Stomach (tissue), 4 donors: ENCODE measurements around the gene LILRA1.
"Not testable (repeated sequence)": the region's sequence is repeated elsewhere in the genome, so short reads cannot be mapped to it uniquely, and the experiment has no call there.

Experiments
- POLR2AphosphoS5 ChIP-seq, 3 donors: sonication (generic); formaldehyde crosslinking; IDR thresholded peaks; one replicate each; pipeline ENCODE4 v1.6.1; 2016; ENCODE audit warnings: antibody characterized with exemption in 3 of 3
- TF ChIP-seq, protein P1 (sequence below), 7 experiments: fragments of 450-650 bp in 4 of 7; fragments of 200-600 bp in 3 of 7; sonication (generic) in 3 of 7; IDR thresholded peaks; one replicate each; pipeline ENCODE4 v1.5.1; 2016 to 2019; ENCODE audit warnings: antibody characterized with exemption in 7 of 7, control low read depth in 2 of 7, mild to moderate bottlenecking in 1 of 7

DNA sequence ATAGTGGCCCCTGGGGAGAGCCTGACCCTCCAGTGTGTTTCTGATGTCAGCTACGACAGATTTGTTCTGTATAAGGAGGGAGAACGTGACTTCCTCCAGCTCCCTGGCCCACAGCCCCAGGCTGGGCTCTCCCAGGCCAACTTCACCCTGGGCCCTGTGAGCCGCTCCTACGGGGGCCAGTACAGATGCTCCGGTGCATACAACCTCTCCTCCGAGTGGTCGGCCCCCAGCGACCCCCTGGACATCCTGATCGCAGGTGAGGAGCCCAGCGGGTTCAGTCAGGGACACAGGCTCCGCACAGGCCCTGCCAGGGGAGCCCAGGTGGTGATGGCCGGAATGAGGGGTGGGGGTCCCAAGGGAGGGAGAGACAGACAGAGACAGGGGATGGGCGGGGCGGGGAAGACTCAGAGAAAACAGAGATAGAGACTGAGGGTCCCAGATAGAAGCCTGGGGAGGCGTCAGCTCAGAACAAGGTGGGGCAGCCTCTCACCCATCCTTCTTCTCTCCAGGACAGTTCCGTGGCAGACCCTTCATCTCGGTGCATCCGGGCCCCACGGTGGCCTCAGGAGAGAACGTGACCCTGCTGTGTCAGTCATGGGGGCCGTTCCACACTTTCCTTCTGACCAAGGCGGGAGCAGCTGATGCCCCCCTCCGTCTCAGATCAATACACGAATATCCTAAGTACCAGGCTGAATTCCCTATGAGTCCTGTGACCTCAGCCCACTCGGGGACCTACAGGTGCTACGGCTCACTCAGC, 2.4 kb downstream of the LILRA1 start:
- TF ChIP-seq, protein P1, sequence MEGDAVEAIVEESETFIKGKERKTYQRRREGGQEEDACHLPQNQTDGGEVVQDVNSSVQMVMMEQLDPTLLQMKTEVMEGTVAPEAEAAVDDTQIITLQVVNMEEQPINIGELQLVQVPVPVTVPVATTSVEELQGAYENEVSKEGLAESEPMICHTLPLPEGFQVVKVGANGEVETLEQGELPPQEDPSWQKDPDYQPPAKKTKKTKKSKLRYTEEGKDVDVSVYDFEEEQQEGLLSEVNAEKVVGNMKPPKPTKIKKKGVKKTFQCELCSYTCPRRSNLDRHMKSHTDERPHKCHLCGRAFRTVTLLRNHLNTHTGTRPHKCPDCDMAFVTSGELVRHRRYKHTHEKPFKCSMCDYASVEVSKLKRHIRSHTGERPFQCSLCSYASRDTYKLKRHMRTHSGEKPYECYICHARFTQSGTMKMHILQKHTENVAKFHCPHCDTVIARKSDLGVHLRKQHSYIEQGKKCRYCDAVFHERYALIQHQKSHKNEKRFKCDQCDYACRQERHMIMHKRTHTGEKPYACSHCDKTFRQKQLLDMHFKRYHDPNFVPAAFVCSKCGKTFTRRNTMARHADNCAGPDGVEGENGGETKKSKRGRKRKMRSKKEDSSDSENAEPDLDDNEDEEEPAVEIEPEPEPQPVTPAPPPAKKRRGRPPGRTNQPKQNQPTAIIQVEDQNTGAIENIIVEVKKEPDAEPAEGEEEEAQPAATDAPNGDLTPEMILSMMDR (IDR thresholded peaks at IDR 0.05) = not testable (repeated sequence)
- TF ChIP-seq POLR2AphosphoS5 (IDR thresholded peaks at IDR 0.05) = not testable (repeated sequence)
